Measurements from ENCODE around the gene SHLD2.
"Not testable (repeated sequence)": the region's sequence is repeated elsewhere in the genome, so short reads cannot be mapped to it uniquely, and the experiment has no call there.

DNA sequence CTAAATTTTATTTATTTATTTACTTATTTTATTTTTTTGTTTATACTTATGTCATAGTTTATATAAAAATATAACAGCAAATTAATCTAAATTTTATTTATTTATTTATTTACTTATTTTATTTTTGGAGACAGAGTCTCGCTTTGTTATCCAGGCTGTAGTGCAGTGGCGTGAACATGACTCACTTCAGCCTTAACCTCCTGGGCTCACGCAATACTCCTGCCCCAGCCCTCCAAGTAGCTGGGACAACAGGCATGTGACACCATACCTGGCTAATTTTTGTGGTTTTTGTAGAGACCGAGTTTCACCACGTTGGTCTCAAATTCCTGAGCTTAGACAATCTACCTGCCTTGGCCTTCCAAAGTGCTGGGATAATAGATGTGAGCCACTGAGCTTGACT is 115.3 kb downstream of the SHLD2 start:
- TF ChIP-seq, protein P1, sequence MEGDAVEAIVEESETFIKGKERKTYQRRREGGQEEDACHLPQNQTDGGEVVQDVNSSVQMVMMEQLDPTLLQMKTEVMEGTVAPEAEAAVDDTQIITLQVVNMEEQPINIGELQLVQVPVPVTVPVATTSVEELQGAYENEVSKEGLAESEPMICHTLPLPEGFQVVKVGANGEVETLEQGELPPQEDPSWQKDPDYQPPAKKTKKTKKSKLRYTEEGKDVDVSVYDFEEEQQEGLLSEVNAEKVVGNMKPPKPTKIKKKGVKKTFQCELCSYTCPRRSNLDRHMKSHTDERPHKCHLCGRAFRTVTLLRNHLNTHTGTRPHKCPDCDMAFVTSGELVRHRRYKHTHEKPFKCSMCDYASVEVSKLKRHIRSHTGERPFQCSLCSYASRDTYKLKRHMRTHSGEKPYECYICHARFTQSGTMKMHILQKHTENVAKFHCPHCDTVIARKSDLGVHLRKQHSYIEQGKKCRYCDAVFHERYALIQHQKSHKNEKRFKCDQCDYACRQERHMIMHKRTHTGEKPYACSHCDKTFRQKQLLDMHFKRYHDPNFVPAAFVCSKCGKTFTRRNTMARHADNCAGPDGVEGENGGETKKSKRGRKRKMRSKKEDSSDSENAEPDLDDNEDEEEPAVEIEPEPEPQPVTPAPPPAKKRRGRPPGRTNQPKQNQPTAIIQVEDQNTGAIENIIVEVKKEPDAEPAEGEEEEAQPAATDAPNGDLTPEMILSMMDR (conservative IDR thresholded peaks at IDR 0.05; ENCODE audit: low read length): not testable (repeated sequence)
- TF ChIP-seq EZH2phosphoT487 (IDR thresholded peaks at IDR 0.05; ENCODE audit: borderline replicate concordance): not testable (repeated sequence)
